ENCODE results near the gene SYNE4. TPM values are rescaled to one million over a fixed set of nuclear protein-coding genes. Genes with fewer than 3 reads are reported as not detected.
"Not testable (repeated sequence)": the region's sequence is repeated elsewhere in the genome, so short reads cannot be mapped to it uniquely, and the experiment has no call there.

Gene SYNE4, protein sequence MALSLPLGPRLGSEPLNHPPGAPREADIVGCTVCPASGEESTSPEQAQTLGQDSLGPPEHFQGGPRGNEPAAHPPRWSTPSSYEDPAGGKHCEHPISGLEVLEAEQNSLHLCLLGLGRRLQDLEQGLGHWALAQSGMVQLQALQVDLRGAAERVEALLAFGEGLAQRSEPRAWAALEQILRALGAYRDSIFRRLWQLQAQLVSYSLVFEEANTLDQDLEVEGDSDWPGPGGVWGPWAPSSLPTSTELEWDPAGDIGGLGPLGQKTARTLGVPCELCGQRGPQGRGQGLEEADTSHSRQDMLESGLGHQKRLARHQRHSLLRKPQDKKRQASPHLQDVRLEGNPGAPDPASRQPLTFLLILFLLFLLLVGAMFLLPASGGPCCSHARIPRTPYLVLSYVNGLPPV
- under 1 TPM in 1 of 6 donors, not detected in 5; 0.24 TPM for polyA plus RNA-seq (ENCODE audit: low read depth in 6 of 6)

DNA sequence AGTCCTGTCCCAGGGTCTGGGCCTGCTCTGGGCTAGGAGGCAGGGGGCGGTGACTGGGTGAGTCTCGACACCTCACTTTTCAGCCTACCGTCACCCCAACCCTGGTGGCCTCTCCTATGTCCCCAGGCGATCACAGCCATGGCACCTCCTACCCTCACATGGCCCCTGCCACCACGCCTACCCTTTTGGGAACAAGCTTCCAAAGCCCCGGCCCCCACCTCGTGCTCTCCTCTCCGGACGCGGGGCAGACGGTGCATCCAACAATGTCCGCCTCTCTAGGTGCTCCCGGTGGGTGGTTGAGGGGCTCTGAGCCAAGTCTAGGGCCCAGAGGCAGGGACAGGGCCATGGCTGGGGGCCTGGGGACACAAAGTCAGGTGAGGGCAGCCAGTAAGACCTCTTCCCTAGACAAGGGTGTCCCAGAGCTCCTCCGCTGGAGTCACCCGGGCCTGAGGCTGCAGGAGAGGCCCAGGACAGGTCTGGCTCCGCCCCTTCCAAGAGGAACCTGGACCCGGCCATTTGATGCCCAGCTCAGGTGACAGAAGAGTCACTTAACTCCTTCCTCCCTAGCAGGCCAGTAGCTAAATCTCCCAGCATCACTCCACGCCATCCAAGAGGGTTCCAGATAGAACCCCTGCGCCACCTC lies at the start of gene SYNE4:
Gene SYNE4, minus strand, starts transcription at position 478 of the 643 bp plus-strand sequence. Its CDS starts 132 bp downstream, at position 346.
- DNase-seq, result no peak
- peaks cover 0 to 17% (median 10%) of the 10 kb centered on the region in 3 donors for H3K27me3 Mint-ChIP-seq
- H3K4me3 Mint-ChIP-seq, result peak within 1 kb of the TSS; percentile 40 to 79 (median 68)
- peak within 1 kb of the TSS in 5 of 6 donors; percentile 2 to 86 (median 57) for H3K27ac Mint-ChIP-seq
- H3K9me3 Mint-ChIP-seq, result no peaks in the 10 kb centered on the region
- peaks cover 19 to 27% (median 20%) of the 10 kb centered on the region in 3 donors for H3K4me1 Mint-ChIP-seq
- no peaks in the 10 kb centered on the region for H3K36me3 Mint-ChIP-seq
- no peak for ATAC-seq (ENCODE audit: low read depth in 2 of 2)

DNA sequence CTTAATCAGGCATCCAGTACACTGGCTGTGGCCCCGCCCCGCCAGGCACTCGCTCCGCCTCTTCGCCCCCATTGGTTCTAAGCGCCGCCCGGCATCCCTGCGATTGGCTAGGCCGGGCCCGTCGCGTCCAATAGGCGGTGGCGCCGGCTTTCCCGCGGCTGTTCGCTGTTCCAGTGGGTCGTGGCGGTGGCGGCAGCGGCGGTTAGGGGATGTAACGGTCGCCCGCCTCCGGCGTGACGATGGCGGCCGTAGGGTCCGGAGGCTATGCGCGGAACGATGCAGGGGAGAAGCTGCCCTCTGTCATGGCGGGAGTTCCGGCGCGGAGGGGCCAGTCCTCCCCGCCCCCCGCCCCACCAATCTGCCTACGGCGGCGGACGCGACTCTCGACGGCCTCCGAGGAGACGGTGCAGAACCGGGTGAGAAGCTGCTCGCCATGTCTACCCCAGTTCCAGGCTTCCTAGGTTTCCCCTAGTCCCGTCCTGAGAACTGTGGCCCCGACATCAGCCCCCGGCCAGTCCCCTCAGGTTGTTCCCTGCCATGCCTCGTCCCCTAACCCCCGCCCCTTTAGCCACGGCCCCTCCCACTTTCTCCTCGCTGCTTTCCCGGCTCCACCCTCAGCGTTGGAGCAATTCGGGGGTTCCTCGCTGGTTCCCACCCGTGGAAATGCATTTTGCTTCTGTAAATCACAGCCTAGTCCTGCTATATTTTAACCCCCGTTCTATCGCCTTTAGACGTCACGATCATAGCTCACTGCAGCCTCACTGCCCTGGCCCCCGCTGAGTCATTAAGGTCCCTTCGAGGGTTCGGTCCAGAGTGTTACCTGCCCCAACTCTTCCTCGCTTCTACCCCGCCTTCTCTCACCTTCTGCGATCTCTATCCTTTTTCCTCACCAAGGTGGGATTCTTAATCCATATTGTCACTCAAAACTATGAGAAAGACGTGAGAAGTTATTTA lies 46.4 kb upstream of the SYNE4 start, which contains the start of gene WDR62:
Gene WDR62, plus strand, starts transcription at position 165 of the 954 bp plus-strand sequence. Its CDS starts 75 bp downstream, at position 240.
- peak; percentile 95 for DNase-seq
- Mint-ChIP-seq H3K9me3 (no peaks in the 10 kb centered on the region), H3K27me3 (no peaks in the 10 kb centered on the region), H3K4me1 (peaks cover 15 to 35% (median 26%) of the 10 kb centered on the region in 3 donors), H3K27ac (peak within 1 kb of the TSS; percentile 94 to 100 (median 100)), H3K4me3 (peak within 1 kb of the TSS; percentile 86 to 100 (median 98)), H3K36me3 (no peaks in the 10 kb centered on the region)
- peak; percentile 68 to 70 for ATAC-seq (ENCODE audit: low read depth in 2 of 2)

DNA sequence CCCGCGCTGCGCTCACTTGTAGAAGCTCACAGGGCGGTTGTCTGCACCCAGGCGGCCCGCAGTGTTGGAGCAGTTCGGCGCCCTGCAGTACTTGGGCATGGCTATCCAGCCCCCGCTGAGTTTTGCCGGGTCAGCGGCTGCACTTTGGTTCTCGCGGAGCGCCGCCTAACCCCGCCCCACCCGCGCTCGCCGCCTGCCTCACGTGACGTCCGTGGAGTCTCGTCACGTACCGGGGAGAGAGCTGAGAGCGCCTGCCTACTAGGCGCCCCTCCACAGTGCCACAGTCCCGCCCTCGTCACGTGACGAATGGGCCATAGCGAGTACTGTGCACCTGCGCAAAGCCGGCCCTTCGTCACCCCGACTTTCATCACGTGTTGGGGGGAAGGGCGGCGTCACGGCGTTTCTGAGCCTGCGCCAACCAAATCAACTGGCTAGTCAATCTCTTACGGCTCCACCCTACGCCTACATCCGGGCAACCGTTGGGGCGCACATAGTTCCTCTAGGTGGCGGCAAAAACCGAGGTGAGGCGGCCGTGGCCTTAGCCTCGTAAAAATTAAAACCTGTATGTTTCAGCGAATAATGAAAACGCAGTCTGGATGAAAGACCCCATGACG lies 45.6 kb upstream of the SYNE4 start, which contains the start of gene THAP8:
Gene THAP8, minus strand, starts transcription at position 167 of the 614 bp plus-strand sequence. Its CDS starts 68 bp downstream, at position 99.
- no peaks in the 10 kb centered on the region for H3K36me3 Mint-ChIP-seq
- H3K4me3 Mint-ChIP-seq, result peak within 1 kb of the TSS; percentile 86 to 100 (median 98)
- no peaks in the 10 kb centered on the region for H3K9me3 Mint-ChIP-seq
- no peaks in the 10 kb centered on the region for H3K27me3 Mint-ChIP-seq
- DNase-seq (peak; percentile 100), ATAC-seq (ENCODE audit: low read depth in 2 of 2) (peak; percentile 80 to 82)
- H3K27ac Mint-ChIP-seq, result peak within 1 kb of the TSS; percentile 94 to 100 (median 100)
- peaks cover 15 to 35% (median 26%) of the 10 kb centered on the region in 3 donors for H3K4me1 Mint-ChIP-seq

DNA sequence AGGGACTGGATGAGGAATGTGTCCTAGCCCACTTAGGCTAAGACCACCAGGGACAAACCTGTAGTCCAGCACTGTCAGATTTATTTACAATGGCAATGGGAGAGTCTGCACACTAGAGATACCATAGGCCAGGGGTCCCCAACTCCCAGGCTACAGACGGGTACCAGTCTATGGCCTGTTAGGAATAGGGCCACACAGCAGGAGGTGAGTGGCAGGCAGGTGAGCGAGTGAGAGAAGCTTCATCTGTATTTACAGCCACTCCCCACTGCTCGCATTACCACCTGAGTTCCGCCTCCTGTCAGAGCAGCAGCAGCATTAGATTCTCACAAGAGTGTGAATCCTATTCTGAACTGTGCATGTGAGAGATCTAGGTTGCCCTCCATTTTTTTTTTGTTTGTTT lies 43.0 kb upstream of the SYNE4 start:
- ATAC-seq (ENCODE audit: low read depth in 2 of 2) (no peak), DNase-seq (no peak)
- Mint-ChIP-seq H3K9me3 (no peaks in the 10 kb centered on the region), H3K36me3 (no peaks in the 10 kb centered on the region), H3K4me1 (peaks cover 15 to 35% (median 26%) of the 10 kb centered on the region in 3 donors), H3K27ac (no peak overlapping the region), H3K4me3 (peak overlapping the region in 4 of 8 donors; percentile 16 to 82 (median 42)), H3K27me3 (no peaks in the 10 kb centered on the region)

DNA sequence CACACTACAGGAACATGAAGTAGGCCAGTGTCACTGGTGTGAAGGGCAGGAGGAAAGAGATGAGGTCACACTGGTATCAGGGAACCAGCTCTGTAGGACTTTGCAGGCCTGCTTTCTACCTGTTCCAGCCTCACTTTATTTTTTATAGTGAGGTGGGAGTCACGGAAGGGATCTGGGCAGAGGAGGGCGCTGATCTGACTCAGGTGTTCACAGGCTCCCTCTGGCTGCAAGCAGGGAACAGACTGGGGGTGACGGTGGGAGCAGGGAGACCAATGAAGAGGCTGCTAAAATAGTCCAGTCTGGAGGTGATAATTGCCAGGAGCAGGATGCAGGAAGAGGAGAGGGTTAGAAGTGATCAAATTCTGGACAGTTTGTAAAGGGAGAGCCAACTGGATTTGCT lies 42.6 kb upstream of the SYNE4 start:
- H3K4me1 Mint-ChIP-seq, result peaks cover 15 to 33% (median 24%) of the 10 kb centered on the region in 3 donors
- no peak for ATAC-seq (ENCODE audit: low read depth in 2 of 2)
- DNase-seq, result no peak
- H3K27me3 Mint-ChIP-seq, result no peaks in the 10 kb centered on the region
- no peaks in the 10 kb centered on the region for H3K36me3 Mint-ChIP-seq
- no peaks in the 10 kb centered on the region for H3K9me3 Mint-ChIP-seq
- H3K4me3 Mint-ChIP-seq, result peak overlapping the region in 3 of 8 donors; percentile 17 to 82 (median 29)
- H3K27ac Mint-ChIP-seq, result peak overlapping the region in 3 of 6 donors; percentile 16 to 41 (median 34)

DNA sequence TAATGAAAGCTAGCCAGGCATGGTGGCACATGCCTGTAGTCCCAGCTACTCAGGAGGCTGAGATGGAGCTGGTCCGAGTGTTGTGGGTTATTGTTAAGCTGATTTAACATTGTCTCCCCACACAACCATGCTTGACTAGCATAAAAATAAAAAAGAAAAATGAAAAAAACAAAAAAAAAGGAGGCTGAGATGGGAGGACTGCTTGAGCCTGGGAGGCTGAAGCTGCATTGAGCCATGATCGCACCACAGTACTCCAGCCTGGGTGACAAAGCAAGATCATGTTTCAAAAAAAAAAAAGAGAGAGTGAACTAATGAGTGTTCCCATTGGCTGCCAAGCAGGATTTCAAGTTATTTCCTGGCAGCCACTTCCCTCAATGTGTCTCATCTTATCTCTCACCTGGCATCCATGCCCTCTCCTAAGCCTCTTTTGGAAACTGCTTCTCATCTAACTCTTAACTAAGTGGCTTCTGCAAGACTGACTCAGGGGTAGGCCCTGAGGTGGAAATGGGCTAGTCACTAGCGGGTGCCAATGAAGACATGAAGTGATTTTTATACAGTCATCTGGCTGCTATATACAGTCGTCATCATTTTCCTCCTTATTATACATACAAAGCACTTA lies 40.6 kb upstream of the SYNE4 start:
- peaks cover 7 to 21% (median 15%) of the 10 kb centered on the region in 3 donors for H3K4me1 Mint-ChIP-seq
- ATAC-seq (ENCODE audit: low read depth in 2 of 2) (no peak), DNase-seq (no peak)
- no peak overlapping the region for H3K4me3 Mint-ChIP-seq
- no peaks in the 10 kb centered on the region for H3K9me3 Mint-ChIP-seq
- peak overlapping the region in 1 of 6 donors; percentile 26 for H3K27ac Mint-ChIP-seq
- H3K36me3 Mint-ChIP-seq, result peaks cover 0 to 8% of the 10 kb centered on the region in 2 donors
- no peaks in the 10 kb centered on the region for H3K27me3 Mint-ChIP-seq

DNA sequence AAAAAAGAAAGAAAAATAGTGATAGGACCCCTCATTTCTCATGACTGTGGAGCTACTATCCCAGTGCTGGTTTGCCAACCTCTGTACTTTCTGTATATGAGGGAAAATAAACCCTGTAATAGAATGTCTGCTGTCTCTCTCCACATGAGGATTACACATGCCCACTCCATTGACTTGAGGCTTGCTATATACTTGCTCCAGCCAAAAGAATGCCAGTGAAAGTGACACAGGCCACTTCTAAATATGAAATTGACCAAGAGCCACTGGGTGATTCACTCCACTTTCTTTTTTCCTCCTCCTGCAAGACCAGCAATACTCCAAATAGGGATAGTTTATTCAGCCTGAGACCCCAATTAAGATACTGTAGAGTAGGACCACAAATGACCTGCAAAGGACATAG lies 39.2 kb upstream of the SYNE4 start:
- Mint-ChIP-seq H3K27me3 (no peaks in the 10 kb centered on the region), H3K4me1 (peaks cover 2 to 12% (median 10%) of the 10 kb centered on the region in 3 donors), H3K4me3 (no peak overlapping the region), H3K9me3 (no peaks in the 10 kb centered on the region), H3K27ac (no peak overlapping the region), H3K36me3 (peaks cover 0 to 8% of the 10 kb centered on the region in 2 donors)
- ATAC-seq (ENCODE audit: low read depth in 2 of 2) (no peak), DNase-seq (no peak)

DNA sequence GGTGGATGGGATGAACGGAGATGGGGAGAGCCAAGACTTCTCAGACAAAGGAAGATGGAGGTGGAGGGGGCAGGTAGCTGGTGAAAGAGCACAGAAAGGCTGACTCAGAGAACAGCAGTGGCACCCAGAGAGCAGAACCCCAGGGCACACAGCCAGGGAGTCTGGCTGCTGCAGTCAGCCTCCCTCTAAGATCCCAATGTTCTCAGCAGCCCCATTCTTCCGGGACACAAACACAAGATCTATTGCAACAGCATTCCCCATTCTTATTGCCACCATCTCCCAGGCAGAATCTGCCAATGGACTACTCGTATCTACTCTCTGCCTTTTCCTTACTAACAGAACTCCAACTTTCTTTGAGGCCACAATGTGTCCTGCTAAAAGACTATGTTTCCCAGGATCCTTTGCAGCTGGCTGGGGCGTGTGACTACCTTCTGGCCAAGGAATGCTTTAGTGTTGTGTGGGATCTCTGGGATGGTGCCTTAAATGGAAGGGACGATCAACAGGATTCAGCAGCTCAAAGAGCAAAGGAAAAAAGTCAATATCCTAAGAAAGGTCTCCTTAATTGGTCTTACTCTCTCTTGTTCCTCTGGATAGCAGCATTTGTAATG lies 37.9 kb upstream of the SYNE4 start:
- no peak for ATAC-seq (ENCODE audit: low read depth in 2 of 2)
- H3K27ac Mint-ChIP-seq, result no peak overlapping the region

DNA sequence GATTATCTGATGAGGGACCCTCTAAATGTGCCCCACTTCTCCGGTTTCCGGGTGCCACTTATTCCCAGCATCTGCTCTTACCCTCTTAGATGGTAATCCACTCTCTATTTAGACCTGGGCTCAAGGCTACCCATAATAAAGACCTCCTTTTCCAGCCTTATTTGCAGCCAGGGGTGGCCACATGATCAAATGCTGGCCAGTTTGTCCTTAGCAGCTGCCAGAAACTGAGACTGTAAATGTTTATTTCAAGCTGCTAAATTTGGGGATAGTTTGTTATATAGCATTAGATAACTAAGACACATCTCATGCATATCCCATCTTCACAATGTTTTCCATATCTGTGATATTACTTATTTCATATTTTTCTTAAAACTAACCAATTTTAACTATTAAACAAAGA lies 35.3 kb upstream of the SYNE4 start:
- Mint-ChIP-seq H3K9me3 (no peaks in the 10 kb centered on the region), H3K27ac (no peak overlapping the region), H3K4me1 (peaks cover 0 to 4% (median 0%) of the 10 kb centered on the region in 3 donors), H3K36me3 (peaks cover 0 to 8% of the 10 kb centered on the region in 2 donors), H3K27me3 (no peaks in the 10 kb centered on the region), H3K4me3 (no peak overlapping the region)
- DNase-seq, result no peak
- ATAC-seq (ENCODE audit: low read depth in 2 of 2), result no peak

More for the DNA sequence above, 37.9 kb upstream of the SYNE4 start:
- H3K36me3 Mint-ChIP-seq, result peaks cover 0 to 8% of the 10 kb centered on the region in 2 donors
- no peaks in the 10 kb centered on the region for H3K9me3 Mint-ChIP-seq
- H3K4me3 Mint-ChIP-seq, result no peak overlapping the region
- no peak for DNase-seq
- H3K4me1 Mint-ChIP-seq, result peaks cover 0 to 11% (median 9%) of the 10 kb centered on the region in 3 donors
- H3K27me3 Mint-ChIP-seq, result no peaks in the 10 kb centered on the region

DNA sequence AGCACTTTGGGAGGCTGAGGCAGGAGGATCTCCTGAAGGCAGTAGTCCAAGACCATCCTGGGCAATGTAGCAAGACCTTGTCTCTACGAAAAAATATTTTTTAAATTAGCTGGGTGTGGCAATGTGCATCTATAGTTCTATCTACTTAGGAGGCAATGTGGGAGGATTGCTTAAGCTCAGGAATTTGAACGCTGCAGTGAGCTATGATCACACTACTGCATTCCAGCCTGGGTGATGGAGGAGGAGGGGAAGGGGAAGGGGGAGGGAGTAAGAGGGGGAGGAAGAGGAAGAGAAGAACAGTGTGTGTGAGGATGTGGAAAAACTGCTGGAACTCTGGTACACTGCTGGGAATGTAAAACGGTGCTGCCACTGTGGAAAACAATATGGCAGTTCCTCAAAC lies 33.2 kb upstream of the SYNE4 start:
- H3K4me1 Mint-ChIP-seq, result peaks cover 3 to 11% (median 5%) of the 10 kb centered on the region in 3 donors
- H3K36me3 Mint-ChIP-seq, result peaks cover 0 to 8% of the 10 kb centered on the region in 2 donors
- DNase-seq (no peak), ATAC-seq (ENCODE audit: low read depth in 2 of 2) (no peak)
- H3K27ac Mint-ChIP-seq, result no peak overlapping the region
- H3K27me3 Mint-ChIP-seq, result no peaks in the 10 kb centered on the region
- no peak overlapping the region for H3K4me3 Mint-ChIP-seq
- no peaks in the 10 kb centered on the region for H3K9me3 Mint-ChIP-seq

DNA sequence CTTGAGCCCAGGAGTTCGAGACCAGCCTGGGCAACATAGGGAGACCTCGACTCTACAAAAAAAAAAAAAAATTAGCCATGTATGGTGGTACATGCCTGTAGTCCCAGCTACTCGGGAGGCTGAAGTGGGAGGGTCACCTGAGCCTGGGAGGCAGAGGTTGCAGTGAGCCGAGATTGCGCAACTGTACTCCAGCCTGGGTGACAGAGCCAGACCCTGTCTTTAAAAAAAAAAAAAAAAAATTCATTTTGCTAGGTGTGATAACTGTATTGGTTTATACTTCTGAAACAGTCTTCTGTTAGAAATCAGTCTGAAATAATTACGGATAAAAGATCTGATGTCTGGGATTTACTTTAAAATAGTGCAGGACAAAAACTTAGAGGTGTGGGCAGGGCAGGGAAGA lies 32.5 kb upstream of the SYNE4 start:
- H3K4me3 Mint-ChIP-seq, result not testable (repeated sequence)

DNA sequence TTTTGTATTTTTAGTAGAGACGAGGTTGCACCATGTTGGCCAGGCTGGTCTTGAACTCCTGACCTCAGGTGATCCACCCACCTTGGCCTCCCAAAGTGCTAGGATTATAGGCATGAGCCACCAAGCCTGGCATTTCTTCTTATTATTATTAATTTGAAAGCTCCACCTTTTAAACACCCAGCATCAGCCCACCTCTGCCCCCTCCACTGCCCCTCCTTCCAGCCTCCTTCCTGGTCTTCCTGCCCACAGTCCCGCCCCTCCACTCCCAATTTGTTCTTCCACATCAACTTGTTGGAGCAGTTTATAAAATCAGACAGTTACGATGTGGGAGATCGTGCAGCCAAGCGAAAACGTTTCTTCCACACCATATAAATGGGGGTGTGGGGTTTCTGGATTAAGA lies 31.9 kb upstream of the SYNE4 start:
- DNase-seq (no peak), ATAC-seq (ENCODE audit: low read depth in 2 of 2) (no peak)
- Mint-ChIP-seq H3K27ac (no peak overlapping the region), H3K4me1 (peaks cover 6 to 12% (median 10%) of the 10 kb centered on the region in 3 donors), H3K4me3 (no peak overlapping the region), H3K9me3 (no peaks in the 10 kb centered on the region), H3K36me3 (peaks cover 0 to 2% of the 10 kb centered on the region in 2 donors), H3K27me3 (no peaks in the 10 kb centered on the region)

More for the DNA sequence above, 32.5 kb upstream of the SYNE4 start:
- not testable (repeated sequence) for H3K36me3 Mint-ChIP-seq; DNase-seq; H3K27ac Mint-ChIP-seq; ATAC-seq (ENCODE audit: low read depth in 2 of 2); H3K27me3 Mint-ChIP-seq; H3K9me3 Mint-ChIP-seq
- peaks cover 3 to 12% (median 5%) of the 10 kb centered on the region in 3 donors for H3K4me1 Mint-ChIP-seq
